ENCODE data around the gene CC2D1A. TPM values are rescaled to one million over a fixed set of nuclear protein-coding genes. Genes with fewer than 3 reads are reported as not detected.

CC2D1A gene
- total and polyA plus RNA-seq, 2 donors (not counting 1 experiment from before 2014, with no cell fraction given) = 34.3 to 47.2 TPM

GRCh38 chr19:13887517-13887916, 18.5 kb upstream of the CC2D1A start:
- DNase-seq = no peak
- H3K36me3 ChIP-seq (replicated peaks in 1 of 2; ENCODE audit: control extremely low read depth in 1 of 2, control insufficient read depth in 1 of 2, extremely low read depth in 1 of 2, insufficient read depth in 2 of 2, low read length in 1 of 2) = no peaks in the 10 kb centered on the region
- H3K27me3 ChIP-seq (replicated peaks in 1 of 4; ENCODE audit: control extremely low read depth in 1 of 4, control insufficient read depth in 3 of 4, insufficient read depth in 4 of 4, low read length in 3 of 4) = peaks cover 0 to 9% (median 0%) of the 10 kb centered on the region in 4 experiments
- CTCF ChIA-PET = interaction anchor here (0.6 to 2.3 kb wide), 4 partner anchors 17 to 334 kb away, joined by 3 to 10 read pairs (median 4); no protein-coding TSS in a partner anchor
- Mint-ChIP-seq H3K27ac (no peak overlapping the region), H3K4me3 (no peak overlapping the region), H3K4me1 (no peaks in the 10 kb centered on the region), H3K27me3 (no peaks in the 10 kb centered on the region), H3K9me3 (ENCODE audit: insufficient read depth) (no peaks in the 10 kb centered on the region)
- no peak for TF ChIP-seq EZH2 (IDR thresholded peaks at IDR 0.05; ENCODE audit: borderline replicate concordance, insufficient read depth, low read depth, low read length, poor library complexity, severe bottlenecking)
- no peak for TF ChIP-seq CTCF (IDR thresholded peaks at IDR 0.05)
- H3K4me3 ChIP-seq (ENCODE audit: control extremely low read depth in 1 of 5, extremely low read depth in 1 of 5, insufficient read depth in 1 of 5, low read depth in 2 of 5, low read length in 4 of 5) = no peak overlapping the region
- 89% methylated on average over 4 of the region's 5 CpGs for WGBS (ENCODE audit: insufficient coverage)
- no peak overlapping the region for H3K4me2 ChIP-seq (replicated peaks; ENCODE audit: low read depth, low read length, poor library complexity, severe bottlenecking)
- H4K20me1 ChIP-seq (ENCODE audit: control insufficient read depth, insufficient read depth, low read length, poor library complexity, severe bottlenecking) = no peaks in the 10 kb centered on the region
- no peaks in the 10 kb centered on the region for H3K79me2 ChIP-seq (ENCODE audit: control insufficient read depth, insufficient read depth, low read length)
- H3K27ac ChIP-seq (ENCODE audit: low read length in 2 of 2) = no peak overlapping the region
- peaks cover 2 to 5% of the 10 kb centered on the region in 2 donors for H3K4me1 ChIP-seq (ENCODE audit: control insufficient read depth in 2 of 2, insufficient read depth in 2 of 2, low read length in 2 of 2)
- intact Hi-C loops (cut with micrococcal nuclease) = no loop called here
- H3K9ac ChIP-seq (ENCODE audit: low read length) = no peak overlapping the region
- H2AFZ ChIP-seq (ENCODE audit: insufficient read depth, low read depth, low read length, poor library complexity, severe bottlenecking) = no peak overlapping the region
- H3K9me3 ChIP-seq (ENCODE audit: control extremely low read depth in 1 of 3, control insufficient read depth in 2 of 3, insufficient read depth in 1 of 3, low read length in 2 of 3) = no peaks in the 10 kb centered on the region
- POLR2A ChIA-PET = interaction anchor here (0.5 to 0.7 kb wide), 2 partner anchors 72 to 593 kb away, joined by 4 to 5 read pairs; no protein-coding TSS in a partner anchor
- ATAC-seq (ENCODE audit: low read depth) = no peak

- ChIA-PET POLR2A (interaction anchor here (0.7 kb wide), 1 partner anchor 592 kb away, joined by 5 read pairs; no protein-coding TSS in a partner anchor), CTCF (interaction anchor here (0.7 to 2.3 kb wide), 2 partner anchors 183 to 333 kb away, joined by 3 to 10 read pairs; no protein-coding TSS in a partner anchor)
- H3K79me2 ChIP-seq (ENCODE audit: control insufficient read depth, insufficient read depth, low read length) = no peaks in the 10 kb centered on the region
- H3K27me3 ChIP-seq (replicated peaks in 1 of 4; ENCODE audit: control extremely low read depth in 1 of 4, control insufficient read depth in 3 of 4, insufficient read depth in 4 of 4, low read length in 3 of 4) = peaks cover 0 to 9% (median 0%) of the 10 kb centered on the region in 4 experiments
- H3K27ac ChIP-seq (ENCODE audit: low read length in 2 of 2) = no peak overlapping the region
- no peaks in the 10 kb centered on the region for H3K4me1 ChIP-seq (ENCODE audit: control insufficient read depth in 2 of 2, insufficient read depth in 2 of 2, low read length in 2 of 2)
- 93% methylated on average over 16 of the region's 16 CpGs for WGBS (ENCODE audit: insufficient coverage)
- Mint-ChIP-seq H3K9me3 (ENCODE audit: insufficient read depth) (no peaks in the 10 kb centered on the region), H3K4me3 (no peak overlapping the region), H3K27me3 (no peaks in the 10 kb centered on the region), H3K4me1 (no peaks in the 10 kb centered on the region), H3K27ac (no peak overlapping the region)
- ATAC-seq (ENCODE audit: low read depth) (no peak), DNase-seq (peak; percentile 2)
- no peak for TF ChIP-seq CTCF (IDR thresholded peaks at IDR 0.05)
- no peak for TF ChIP-seq EZH2 (IDR thresholded peaks at IDR 0.05; ENCODE audit: borderline replicate concordance, insufficient read depth, low read depth, low read length, poor library complexity, severe bottlenecking)
- H3K36me3 ChIP-seq (replicated peaks in 1 of 2; ENCODE audit: control extremely low read depth in 1 of 2, control insufficient read depth in 1 of 2, extremely low read depth in 1 of 2, insufficient read depth in 2 of 2, low read length in 1 of 2) = no peaks in the 10 kb centered on the region
- H3K4me3 ChIP-seq (ENCODE audit: control extremely low read depth in 1 of 5, extremely low read depth in 1 of 5, insufficient read depth in 1 of 5, low read depth in 2 of 5, low read length in 4 of 5) = no peak overlapping the region
- intact Hi-C loops (cut with micrococcal nuclease) = no loop called here
- no peak overlapping the region for H2AFZ ChIP-seq (ENCODE audit: insufficient read depth, low read depth, low read length, poor library complexity, severe bottlenecking)
- no peaks in the 10 kb centered on the region for H3K9me3 ChIP-seq (ENCODE audit: control extremely low read depth in 1 of 3, control insufficient read depth in 2 of 3, insufficient read depth in 1 of 3, low read length in 2 of 3)
- H3K9ac ChIP-seq (ENCODE audit: low read length) = no peak overlapping the region
- no peak overlapping the region for H3K4me2 ChIP-seq (replicated peaks; ENCODE audit: low read depth, low read length, poor library complexity, severe bottlenecking)
- H4K20me1 ChIP-seq (ENCODE audit: control insufficient read depth, insufficient read depth, low read length, poor library complexity, severe bottlenecking) = no peaks in the 10 kb centered on the region
Observed at GRCh38 chr19:13888281-13888680, 17.7 kb upstream of the CC2D1A start.

All from B cell (primary cell).